Activated CD8-positive, alpha-beta memory T cell treated with anti-CD3 and anti-CD28 coated beads, Interleukin-2, amount 10 ng/mL, durations not matched to agents 7 days and 5 days (primary cell): ENCODE data around the gene ZNF579. TPM values are rescaled to one million over a fixed set of nuclear protein-coding genes. Genes with fewer than 3 reads are reported as not detected.
"Not testable (repeated sequence)": the region's sequence is repeated elsewhere in the genome, so short reads cannot be mapped to it uniquely, and the experiment has no call there.

ENCODE experiments used
- ATAC-seq: fragments of 150-1000 bp; cut with Tn5 transposase; one replicate; pipeline ENCODE4 v1.10.0; 2021; ENCODE audit warnings: moderate library complexity
- CTCF ChIA-PET: fragments of 350-600 bp; sonication (Branson Sonifier 250); formaldehyde crosslinking; loops from one replicate; lab custom pipeline; 2021; ENCODE audit warnings: antibody characterized with exemption; lab: Charles Lee
- DNase-seq: peaks from one replicate; pipeline ENCODE4 v3.0.0-alpha.2; 2020
- H3K27ac Mint-ChIP-seq: one replicate; pipeline ENCODE4 v1.8.0; 2021; ENCODE audit warnings: mild to moderate bottlenecking, mixed read lengths
- H3K27me3 Mint-ChIP-seq: one replicate; pipeline ENCODE4 v1.8.0; 2021; ENCODE audit warnings: mixed read lengths
- H3K36me3 Mint-ChIP-seq: one replicate; pipeline ENCODE4 v1.8.0; 2021; ENCODE audit warnings: mild to moderate bottlenecking, mixed read lengths
- H3K4me1 Mint-ChIP-seq: one replicate; pipeline ENCODE4 v1.8.0; 2021; ENCODE audit warnings: mixed read lengths
- H3K4me3 Mint-ChIP-seq: one replicate; pipeline ENCODE4 v1.8.0; 2021; ENCODE audit warnings: mild to moderate bottlenecking, moderate library complexity, mixed read lengths
- H3K9me3 Mint-ChIP-seq: one replicate; pipeline ENCODE4 v1.8.0; 2022; ENCODE audit warnings: low read depth, mixed read lengths
- total RNA-seq, 2 experiments: library from RNA; stranded (reverse); gene quantifications; one replicate each; pipeline ENCODE4 v1.2.3, GENCODE V29; 2021

ZNF579 gene
- total RNA-seq, 2 experiments from 2014 or later, result 5.6 to 7.5 TPM

DNA sequence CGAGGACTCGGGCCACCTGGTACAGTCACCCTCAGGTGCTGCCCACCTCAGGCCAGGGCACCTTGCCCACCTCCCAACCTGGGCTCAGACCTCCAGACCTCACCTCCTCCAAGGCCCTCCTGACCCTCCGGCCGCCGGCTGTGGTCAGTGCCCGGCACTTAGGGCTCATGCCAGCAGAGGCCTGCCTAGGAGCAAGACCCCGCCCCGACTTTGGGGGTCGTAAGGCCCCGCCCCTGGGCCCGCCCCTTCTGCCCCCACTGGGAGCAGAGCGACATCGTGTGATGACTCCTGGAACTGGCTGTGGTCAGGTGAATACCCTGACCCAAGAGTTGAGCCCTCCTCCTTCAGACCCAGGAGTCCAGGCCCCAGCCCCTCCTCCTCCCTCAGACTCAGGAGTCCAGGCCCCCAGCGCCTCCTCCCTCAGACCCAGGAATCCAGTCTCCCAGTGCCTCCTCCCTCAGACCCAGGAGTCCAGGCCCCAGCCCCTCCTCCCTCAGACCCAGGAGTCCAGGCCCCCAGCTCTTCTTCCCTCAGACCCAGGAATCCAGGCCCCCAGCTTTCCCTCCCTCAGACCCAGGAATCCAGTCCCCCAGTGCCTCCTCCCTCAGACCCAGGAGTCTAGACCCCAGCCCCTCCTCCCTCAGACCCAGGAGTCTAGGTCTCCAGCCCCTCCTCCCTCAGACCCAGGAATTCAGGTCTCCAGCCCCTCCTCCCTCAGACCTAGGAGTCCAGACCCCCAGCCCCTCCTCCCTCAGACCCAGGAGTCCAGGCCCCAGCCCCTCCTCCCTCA lies 43.5 kb downstream of the ZNF579 start, which contains the start of gene SBK2:
Gene SBK2, minus strand, starts transcription at position 183 of the 790 bp plus-strand sequence. CDS start 839 bp downstream, outside the sequence.
- DNase-seq (no peak), ATAC-seq (no peak)
- Mint-ChIP-seq H3K36me3 (no peaks in the 10 kb centered on the region), H3K4me1 (no peaks in the 10 kb centered on the region), H3K4me3 (no peak within 1 kb of the TSS), H3K27me3 (no peaks in the 10 kb centered on the region), H3K9me3 (no peaks in the 10 kb centered on the region), H3K27ac (no peak within 1 kb of the TSS)
- CTCF ChIA-PET, result no interaction called here

DNA sequence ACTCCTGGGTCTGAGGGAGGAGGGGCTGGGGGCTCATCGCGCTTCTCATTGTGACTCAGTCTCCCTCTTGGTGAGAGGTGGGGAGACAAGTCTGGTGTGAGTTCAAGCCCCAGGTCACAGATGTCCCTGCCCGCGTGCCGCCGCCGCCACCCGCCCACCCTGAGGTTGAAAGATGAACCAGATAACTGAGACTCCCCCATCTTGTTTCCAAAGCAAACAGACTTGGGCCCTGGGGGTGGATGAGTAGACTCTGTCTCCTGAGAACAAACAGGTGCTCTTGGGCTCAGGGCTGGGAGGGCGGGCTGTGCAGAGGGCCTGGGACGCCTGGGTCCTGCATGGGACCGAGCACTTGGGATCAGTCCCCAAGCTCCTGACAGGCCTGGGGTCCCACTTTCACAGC lies 44.3 kb downstream of the ZNF579 start:
- CTCF ChIA-PET, result no interaction called here
- DNase-seq (no peak), ATAC-seq (no peak)
- no peak overlapping the region for H3K27ac Mint-ChIP-seq
- no peak overlapping the region for H3K4me3 Mint-ChIP-seq
- no peaks in the 10 kb centered on the region for H3K27me3 Mint-ChIP-seq
- H3K36me3 Mint-ChIP-seq, result no peaks in the 10 kb centered on the region
- no peaks in the 10 kb centered on the region for H3K4me1 Mint-ChIP-seq
- H3K9me3 Mint-ChIP-seq, result no peaks in the 10 kb centered on the region

DNA sequence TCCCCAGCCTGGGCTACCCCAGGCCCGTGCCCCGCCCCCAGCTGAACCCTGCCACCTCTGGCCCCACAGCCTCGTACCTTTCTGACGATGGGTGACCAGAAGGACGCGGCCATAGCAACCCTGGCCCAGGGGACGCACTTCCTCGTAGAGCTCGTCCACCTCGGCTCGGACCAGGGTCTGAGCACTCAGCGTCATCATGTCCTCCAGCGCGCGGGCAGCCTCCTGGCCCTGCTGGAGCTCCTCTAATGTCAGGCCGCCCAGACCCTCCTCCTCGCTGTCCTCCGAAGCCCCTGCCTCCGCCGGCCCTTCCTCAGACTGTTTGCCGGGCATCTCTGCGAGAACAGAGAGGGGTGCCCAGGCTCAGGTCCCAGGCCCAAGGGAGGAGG lies 44.7 kb downstream of the ZNF579 start:
- no peaks in the 10 kb centered on the region for H3K4me1 Mint-ChIP-seq
- no peak overlapping the region for H3K4me3 Mint-ChIP-seq
- DNase-seq (no peak), ATAC-seq (no peak)
- no peaks in the 10 kb centered on the region for H3K27me3 Mint-ChIP-seq
- H3K9me3 Mint-ChIP-seq, result no peaks in the 10 kb centered on the region
- no peak overlapping the region for H3K27ac Mint-ChIP-seq
- H3K36me3 Mint-ChIP-seq, result no peaks in the 10 kb centered on the region
- CTCF ChIA-PET, result interaction anchor here (1.8 kb wide), 1 partner anchor 32 kb away, joined by 7 read pairs; no protein-coding TSS in a partner anchor

DNA sequence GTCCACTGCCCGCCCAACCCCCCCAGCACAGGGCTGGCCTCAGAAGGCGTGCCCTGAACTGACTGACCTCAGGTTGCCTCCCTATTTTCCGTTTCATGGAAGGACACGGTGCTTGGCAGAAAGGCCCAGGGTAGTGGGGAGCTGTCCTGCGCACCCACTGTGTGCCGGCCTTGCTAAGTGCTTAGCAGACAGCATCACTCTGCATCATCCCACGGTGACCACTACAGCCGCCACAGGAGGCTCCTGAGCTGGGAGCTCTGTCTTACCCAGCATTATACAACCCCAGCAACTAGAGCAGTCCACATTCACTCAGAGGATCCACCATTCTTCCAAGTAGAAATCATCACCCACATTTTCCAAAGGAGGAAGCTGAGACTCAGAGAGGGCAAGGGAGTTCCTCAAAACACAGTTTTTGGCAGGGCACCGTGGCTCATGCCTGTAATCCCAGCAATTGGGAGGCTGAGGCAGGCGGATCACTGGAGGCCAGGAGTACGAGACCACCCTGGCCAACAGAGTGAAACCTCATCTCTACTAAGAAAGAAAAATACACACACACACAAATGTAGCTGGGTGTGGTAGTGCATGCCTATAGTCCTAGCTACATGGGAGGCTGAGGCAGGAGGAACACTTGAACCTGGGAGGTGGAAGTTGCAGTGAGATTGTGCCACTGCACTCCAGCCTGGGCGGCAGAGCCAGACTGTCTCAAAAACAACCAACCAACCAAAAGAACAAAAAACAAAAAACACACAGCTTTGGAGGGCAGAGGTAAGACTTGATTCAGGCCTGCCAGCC lies 45.3 kb downstream of the ZNF579 start:
- H3K36me3 Mint-ChIP-seq, result no peaks in the 10 kb centered on the region
- no peak overlapping the region for H3K4me3 Mint-ChIP-seq
- H3K27ac Mint-ChIP-seq, result no peak overlapping the region
- no peaks in the 10 kb centered on the region for H3K4me1 Mint-ChIP-seq
- no peaks in the 10 kb centered on the region for H3K27me3 Mint-ChIP-seq
- ATAC-seq (no peak), DNase-seq (no peak)
- CTCF ChIA-PET, result interaction anchor here (1.8 kb wide), 1 partner anchor 31 kb away, joined by 7 read pairs; no protein-coding TSS in a partner anchor
- no peaks in the 10 kb centered on the region for H3K9me3 Mint-ChIP-seq

DNA sequence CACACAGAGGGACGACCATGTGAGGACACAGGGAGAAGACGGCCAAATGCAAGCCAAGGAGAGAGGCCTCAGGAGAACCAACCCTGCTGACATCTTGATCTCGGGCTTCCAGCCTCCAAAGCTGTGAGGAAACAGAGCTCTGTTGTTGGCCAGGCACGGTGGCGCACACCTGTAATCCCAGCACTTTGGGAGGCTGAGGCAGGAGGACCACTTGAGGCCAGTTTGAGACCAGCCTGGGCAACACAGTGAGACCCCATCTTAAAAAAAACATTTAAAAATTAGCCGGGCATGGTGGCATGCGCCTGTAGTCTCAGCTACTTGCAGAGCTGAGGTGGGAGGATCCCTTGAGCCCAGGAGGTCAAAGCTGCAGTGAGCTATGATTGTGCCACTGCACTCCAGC lies 46.4 kb downstream of the ZNF579 start:
- not testable (repeated sequence) for H3K9me3 Mint-ChIP-seq, H3K4me1 Mint-ChIP-seq, H3K27me3 Mint-ChIP-seq, H3K36me3 Mint-ChIP-seq, H3K4me3 Mint-ChIP-seq, ATAC-seq, H3K27ac Mint-ChIP-seq, DNase-seq
- CTCF ChIA-PET, result interaction anchor here (0.7 to 1.8 kb wide), 3 partner anchors 30 to 115 kb away, joined by 3 to 7 read pairs (median 3); no protein-coding TSS in a partner anchor

DNA sequence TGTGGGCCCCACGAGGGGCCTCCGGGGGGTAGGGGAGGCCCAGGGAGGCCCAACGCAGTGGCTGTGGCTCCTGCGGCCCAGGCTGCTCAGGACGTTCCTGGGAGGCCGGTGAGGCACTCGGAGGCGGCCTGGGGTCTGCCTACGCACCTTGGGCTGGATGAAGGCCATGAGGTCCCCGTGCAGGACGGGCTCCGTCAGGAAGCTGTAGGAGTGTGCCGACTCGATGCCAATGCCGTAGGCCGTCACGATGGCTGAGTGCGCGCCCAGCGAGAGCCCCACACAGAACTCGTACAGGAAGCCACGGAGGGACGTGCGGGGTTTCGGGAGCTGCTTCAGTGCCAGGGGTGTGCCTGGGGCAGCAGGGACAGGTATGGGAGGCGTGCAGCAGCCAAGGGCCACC lies 49.7 kb downstream of the ZNF579 start:
- H3K27ac Mint-ChIP-seq, result no peak overlapping the region
- no peak for ATAC-seq
- H3K27me3 Mint-ChIP-seq, result no peaks in the 10 kb centered on the region
- no peaks in the 10 kb centered on the region for H3K36me3 Mint-ChIP-seq
- H3K4me1 Mint-ChIP-seq, result no peaks in the 10 kb centered on the region
- H3K4me3 Mint-ChIP-seq, result no peak overlapping the region
- CTCF ChIA-PET, result no interaction called here
- no peak for DNase-seq
- no peaks in the 10 kb centered on the region for H3K9me3 Mint-ChIP-seq

DNA sequence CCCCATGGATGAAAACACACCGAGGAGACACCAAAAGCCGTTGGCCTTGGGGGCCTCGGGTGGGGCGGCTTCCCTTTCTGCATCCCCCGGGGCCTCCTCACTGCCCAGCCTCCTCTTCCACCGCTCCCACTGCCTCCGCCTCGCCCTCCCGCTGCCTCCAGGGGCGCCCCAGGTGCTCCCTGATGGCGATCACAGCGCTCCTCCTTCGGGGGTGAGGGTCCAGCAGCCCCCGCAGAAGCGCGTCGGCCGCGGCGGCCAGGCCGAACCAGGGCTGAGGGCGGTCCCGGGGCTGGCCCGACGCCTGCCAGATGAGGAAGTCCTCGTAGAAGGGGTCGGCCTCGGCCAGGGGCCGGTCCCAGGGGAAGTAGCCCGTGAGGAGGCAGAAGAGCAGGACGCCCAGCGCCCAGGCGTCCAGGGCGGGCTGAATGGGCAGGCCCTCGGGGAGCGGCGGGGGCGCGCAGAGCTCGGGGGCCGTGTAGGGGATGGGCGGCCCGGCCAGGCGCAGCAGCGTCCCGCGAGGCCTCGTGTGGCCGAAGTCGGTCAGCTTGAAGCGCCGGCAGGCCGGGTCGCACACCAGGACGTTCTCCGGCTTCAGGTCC lies 50.9 kb downstream of the ZNF579 start:
- no peak overlapping the region for H3K27ac Mint-ChIP-seq
- H3K4me1 Mint-ChIP-seq, result no peaks in the 10 kb centered on the region
- no peaks in the 10 kb centered on the region for H3K9me3 Mint-ChIP-seq
- no peaks in the 10 kb centered on the region for H3K36me3 Mint-ChIP-seq
- H3K27me3 Mint-ChIP-seq, result no peaks in the 10 kb centered on the region
- CTCF ChIA-PET, result no interaction called here
- ATAC-seq (no peak), DNase-seq (no peak)
- H3K4me3 Mint-ChIP-seq, result no peak overlapping the region

DNA sequence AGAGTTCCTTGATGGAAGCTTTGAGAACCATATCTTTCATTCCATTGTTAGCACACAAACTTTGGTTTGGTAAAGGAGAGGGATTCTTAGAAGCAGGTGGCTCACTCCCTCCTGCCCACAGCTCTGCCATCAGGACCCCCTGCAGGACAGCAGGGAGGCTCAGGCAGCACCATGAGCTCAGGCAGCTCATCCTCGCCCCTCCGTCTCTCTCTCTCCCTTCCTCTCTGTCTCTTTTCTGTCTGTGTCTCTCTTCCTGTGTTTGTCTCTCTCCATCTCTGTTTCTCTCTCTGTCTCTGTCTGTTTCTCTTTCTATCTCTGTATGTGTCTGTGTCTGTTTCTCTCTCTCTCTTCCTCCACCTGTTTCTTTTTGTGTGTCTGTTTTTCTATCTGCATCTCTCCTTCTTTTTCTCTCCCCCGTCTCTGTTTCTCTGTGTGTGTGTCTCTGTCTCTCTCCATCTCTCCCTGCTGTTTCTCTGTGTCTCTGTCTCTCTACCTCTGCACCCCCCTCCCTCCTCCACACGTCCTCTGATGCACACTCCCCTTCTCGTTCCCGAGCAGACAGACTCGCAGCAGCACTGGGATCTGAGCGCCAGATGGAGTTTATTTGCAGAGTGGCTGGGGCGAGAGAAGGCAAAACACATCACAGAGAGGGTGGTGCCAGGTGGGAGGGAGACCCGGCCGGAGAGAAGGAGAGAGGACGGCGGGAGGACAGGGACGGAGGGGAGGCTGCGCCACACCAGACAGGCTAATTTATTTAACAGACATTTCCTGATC lies 52.4 kb downstream of the ZNF579 start:
- Mint-ChIP-seq H3K27ac (no peak overlapping the region), H3K4me3 (no peak overlapping the region), H3K9me3 (no peaks in the 10 kb centered on the region), H3K36me3 (no peaks in the 10 kb centered on the region), H3K4me1 (no peaks in the 10 kb centered on the region), H3K27me3 (no peaks in the 10 kb centered on the region)
- ATAC-seq (no peak), DNase-seq (no peak)
- CTCF ChIA-PET, result no interaction called here

DNA sequence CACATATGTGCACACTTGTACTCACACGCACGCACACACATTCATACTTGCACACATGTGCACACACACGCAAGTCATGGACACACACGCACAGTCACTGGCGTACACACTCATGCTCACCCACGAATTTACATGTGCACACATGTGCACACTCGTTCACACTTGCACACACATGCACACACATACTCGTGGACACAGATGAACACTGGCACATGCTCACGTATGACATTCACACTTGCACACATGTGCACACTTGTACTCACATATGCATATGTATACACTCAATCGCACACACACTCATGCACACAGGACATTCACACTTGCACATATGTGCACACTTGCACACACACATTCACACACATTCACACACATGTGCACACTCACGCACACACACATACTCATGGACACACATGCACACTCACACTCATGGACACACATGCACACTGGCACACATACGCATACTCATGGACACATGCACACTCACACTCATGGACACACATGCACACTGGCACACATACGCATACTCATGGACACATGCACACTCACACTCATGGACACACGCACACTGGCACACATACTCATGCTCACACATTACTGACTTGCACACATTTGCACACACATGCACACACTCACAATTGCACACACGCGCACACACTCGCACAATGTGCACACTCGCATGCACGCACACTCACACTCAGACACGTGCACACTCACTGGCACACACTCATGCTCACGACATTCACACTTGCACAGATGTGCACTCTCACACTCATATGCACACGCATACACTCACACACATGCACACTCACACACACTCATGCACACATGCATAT lies 53.2 kb downstream of the ZNF579 start:
- Mint-ChIP-seq H3K9me3 (no peaks in the 10 kb centered on the region), H3K4me3 (no peak overlapping the region), H3K27me3 (no peaks in the 10 kb centered on the region), H3K4me1 (no peaks in the 10 kb centered on the region), H3K36me3 (no peaks in the 10 kb centered on the region), H3K27ac (no peak overlapping the region)
- ATAC-seq, result no peak
- no peak for DNase-seq
- CTCF ChIA-PET, result no interaction called here

Other genes starting within 250 kb of the ZNF579 start
- gene KMT5C, start 241.0 kb downstream of the ZNF579 start, total RNA-seq, result 10 to 100 TPM; 26.4 to 35.3 TPM
- gene COX6B2, start 226.1 kb downstream of the ZNF579 start, total RNA-seq, result 1 to 10 TPM in 1 of 2 experiments, under 1 TPM in 1; 0.19 to 2.0 TPM
- gene GARIN5B, start 217.6 kb downstream of the ZNF579 start, total RNA-seq, result not detected
- gene IL11, start 210.4 kb downstream of the ZNF579 start, total RNA-seq, result under 1 TPM; 0.50 to 0.68 TPM
- gene TMEM190, start 204.0 kb downstream of the ZNF579 start, total RNA-seq, result not detected
- gene TMEM238, start 196.6 kb downstream of the ZNF579 start, total RNA-seq, result 10 to 100 TPM; 14.1 to 23.0 TPM
- gene RPL28, start 194.9 kb downstream of the ZNF579 start, total RNA-seq, result 1,000 to 10,000 TPM; 2,244 to 2,759 TPM
- 100 to 1,000 TPM; 311 to 421 TPM for gene UBE2S, start 173.1 kb downstream of the ZNF579 start, total RNA-seq
- not detected for gene SHISA7, start 137.5 kb downstream of the ZNF579 start, total RNA-seq
- gene ISOC2, start 119.2 kb downstream of the ZNF579 start, total RNA-seq, result 10 to 100 TPM; 28.2 to 35.7 TPM
- gene C19orf85, start 116.1 kb downstream of the ZNF579 start, total RNA-seq, result not detected
- gene ZNF628, start 104.2 kb downstream of the ZNF579 start, total RNA-seq, result 1 to 10 TPM; 8.8 to 8.9 TPM
- gene NAT14, start 95.7 kb downstream of the ZNF579 start, total RNA-seq, result 10 to 100 TPM; 14.6 to 23.2 TPM
- gene SSC5D, start 92.4 kb downstream of the ZNF579 start, total RNA-seq, result under 1 TPM; 0.68 to 0.79 TPM
- gene SBK2, start 43.7 kb downstream of the ZNF579 start, total RNA-seq, result not detected
- not detected for gene SBK3, start 35.3 kb downstream of the ZNF579 start, total RNA-seq
- 10 to 100 TPM; 13.0 to 15.7 TPM for gene FIZ1, start 18.7 kb upstream of the ZNF579 start, total RNA-seq
- 10 to 100 TPM; 26.5 to 30.2 TPM for gene ZNF524, start 19.4 kb upstream of the ZNF579 start, total RNA-seq
- 10 to 100 TPM; 14.4 to 16.7 TPM for gene ZNF865, start 24.8 kb upstream of the ZNF579 start, total RNA-seq
- gene ZNF784, start 43.7 kb upstream of the ZNF579 start, total RNA-seq, result 1 to 10 TPM; 5.1 to 7.3 TPM
- gene ZNF580, start 60.2 kb upstream of the ZNF579 start, total RNA-seq, result 10 to 100 TPM; 33.1 to 33.7 TPM
- gene ZNF581, start 62.8 kb upstream of the ZNF579 start, total RNA-seq, result 10 to 100 TPM; 23.7 to 25.4 TPM
- 1 to 10 TPM; 5.9 TPM for gene CCDC106, start 67.4 kb upstream of the ZNF579 start, total RNA-seq
- 100 to 1,000 TPM; 284 to 324 TPM for gene U2AF2, start 74.2 kb upstream of the ZNF579 start, total RNA-seq
- gene EPN1, start 94.4 kb upstream of the ZNF579 start, total RNA-seq, result 10 to 100 TPM; 55.7 to 63.7 TPM
- not detected for gene NLRP9, start 157.6 kb upstream of the ZNF579 start, total RNA-seq
- not detected for gene RFPL4A, start 178.2 kb upstream of the ZNF579 start, total RNA-seq
- not detected for gene RFPL4AL1, start 188.3 kb upstream of the ZNF579 start, total RNA-seq